ENCODE data around the gene TMEM203. TPM values are rescaled to one million over a fixed set of nuclear protein-coding genes. Genes with fewer than 3 reads are reported as not detected.

Gene TMEM203
- polyA plus RNA-seq, 1 of the 3 experiments (the other 2 are of a cell fraction), result 55.6 TPM

- Histone ChIP-seq H3K9me2 (no peaks in the 10 kb centered on the region), H3K36me3 (replicated peaks in 1 of 2; ENCODE audit: control insufficient read depth in 1 of 2, insufficient read depth in 2 of 2, low read length in 1 of 2) (peaks cover 0 to 14% of the 10 kb centered on the region in 2 experiments), H2AFZ (ENCODE audit: low read depth) (no peak overlapping the region), H3K4me1 (ENCODE audit: control insufficient read depth in 1 of 2, insufficient read depth in 2 of 2, low read depth in 1 of 2, low read length in 1 of 2) (peaks cover 3 to 7% of the 10 kb centered on the region in 2 experiments), H3K4me2 (no peak overlapping the region), H3K9me3 (no peaks in the 10 kb centered on the region), H3F3A (replicated peaks; ENCODE audit: insufficient read depth) (no peaks in the 10 kb centered on the region), H3K9ac (no peak overlapping the region), H4K20me1 (ENCODE audit: insufficient read depth) (no peaks in the 10 kb centered on the region), H3K27me3 (ENCODE audit: insufficient read depth) (no peaks in the 10 kb centered on the region), H3K79me2 (ENCODE audit: insufficient read depth) (peaks cover 17% of the 10 kb centered on the region), H3K27ac (ENCODE audit: low read depth in 2 of 2, low read length in 1 of 2) (no peak overlapping the region), H3K4me3 (ENCODE audit: low read depth in 2 of 2, low read length in 1 of 2) (no peak overlapping the region)
- DNase-seq, result no peak
- CTCF ChIA-PET, result interaction anchor here (1.2 to 3.6 kb wide), 3 partner anchors 16 to 89 kb away, joined by 3 to 13 read pairs (median 4); partner anchors contain the start of gene RNF224
- POLR2A ChIA-PET, result no interaction called here
- TF ChIP-seq EP300 (IDR thresholded peaks at IDR 0.05; ENCODE audit: borderline replicate concordance in 1 of 2, low read depth in 1 of 2, low read length in 1 of 2) (no peak), MEF2A (IDR thresholded peaks at IDR 0.05; ENCODE audit: borderline replicate concordance, low read depth) (no peak), FOXM1 (IDR thresholded peaks at IDR 0.05; ENCODE audit: low read depth) (no peak), USF1 (IDR thresholded peaks at IDR 0.05; ENCODE audit: borderline replicate concordance, low read depth) (no peak), TEAD4 (IDR thresholded peaks at IDR 0.05; ENCODE audit: borderline replicate concordance, insufficient read depth) (no peak), RAD21 (IDR thresholded peaks at IDR 0.05; ENCODE audit: low read length) (no peak), CTCF (IDR thresholded peaks at IDR 0.05) (no peak), FOSL2 (IDR thresholded peaks at IDR 0.05; ENCODE audit: borderline replicate concordance, low read depth) (no peak)
- WGBS (ENCODE audit: low lambda C conversion rate), result 92% methylated on average over 10 of the region's 13 CpGs
These were observed 6.1 kb upstream of the TMEM203 start for GRCh38 chr9:137211532-137211931.

GRCh38 chr9:137206602-137207001 lies 1.2 kb upstream of the TMEM203 start:
- H3K9me3 ChIP-seq, result no peaks in the 10 kb centered on the region
- H3K4me2 ChIP-seq, result peak overlapping the region; percentile 100
- no peak overlapping the region for H3K27ac ChIP-seq (ENCODE audit: low read depth in 2 of 2, low read length in 1 of 2)
- H3K27me3 ChIP-seq (ENCODE audit: insufficient read depth), result no peaks in the 10 kb centered on the region
- peaks cover 11 to 32% of the 10 kb centered on the region in 2 experiments for H3K4me1 ChIP-seq (ENCODE audit: control insufficient read depth in 1 of 2, insufficient read depth in 2 of 2, low read depth in 1 of 2, low read length in 1 of 2)
- H3K9ac ChIP-seq, result peak overlapping the region; percentile 99
- ChIA-PET POLR2A (interaction anchor here (1.4 kb wide), 1 partner anchor 18 kb away, joined by 3 read pairs; the partner anchor contains the start of genes ANAPC2 and SSNA1), CTCF (interaction anchor here (0.6 to 1.4 kb wide), 4 partner anchors 10 to 239 kb away, joined by 3 to 6 read pairs (median 4); partner anchors contain the start of genes ANAPC2, RNF224 and SSNA1)
- H3F3A ChIP-seq (replicated peaks; ENCODE audit: insufficient read depth), result peaks cover 9% of the 10 kb centered on the region
- H3K4me3 ChIP-seq (ENCODE audit: low read depth in 2 of 2, low read length in 1 of 2), result peak overlapping the region; percentile 87 to 100
- H3K36me3 ChIP-seq (replicated peaks in 1 of 2; ENCODE audit: control insufficient read depth in 1 of 2, insufficient read depth in 2 of 2, low read length in 1 of 2), result no peaks in the 10 kb centered on the region
- H3K79me2 ChIP-seq (ENCODE audit: insufficient read depth), result peaks cover 64% of the 10 kb centered on the region
- DNase-seq, result no peak
- H2AFZ ChIP-seq (ENCODE audit: low read depth), result no peak overlapping the region
- no peaks in the 10 kb centered on the region for H4K20me1 ChIP-seq (ENCODE audit: insufficient read depth)
- WGBS (ENCODE audit: low lambda C conversion rate), result 62% methylated on average over 7 of the region's 7 CpGs
- no peaks in the 10 kb centered on the region for H3K9me2 ChIP-seq
- TF ChIP-seq CTCF (IDR thresholded peaks at IDR 0.05), result no peak
- no peak for TF ChIP-seq USF2 (IDR thresholded peaks at IDR 0.05; ENCODE audit: borderline replicate concordance, low read depth, low read length)
- no peak for TF ChIP-seq FOSL2 (IDR thresholded peaks at IDR 0.05; ENCODE audit: borderline replicate concordance, low read depth)
- no peak for TF ChIP-seq YY1 (IDR thresholded peaks at IDR 0.05; ENCODE audit: low read depth)
- TF ChIP-seq RXRA (IDR thresholded peaks at IDR 0.05; ENCODE audit: borderline replicate concordance, low read depth), result no peak
- TF ChIP-seq USF1 (IDR thresholded peaks at IDR 0.05; ENCODE audit: borderline replicate concordance, low read depth), result no peak
- no peak for TF ChIP-seq FOXM1 (IDR thresholded peaks at IDR 0.05; ENCODE audit: low read depth)
- no peak for TF ChIP-seq ELF1 (IDR thresholded peaks at IDR 0.05)
- no peak for TF ChIP-seq RFX5 (IDR thresholded peaks at IDR 0.05; ENCODE audit: low read length)
- no peak for TF ChIP-seq NFIC (IDR thresholded peaks at IDR 0.05; ENCODE audit: borderline replicate concordance)
- TF ChIP-seq SMC3 (IDR thresholded peaks at IDR 0.05; ENCODE audit: low read depth, low read length), result no peak
- TF ChIP-seq ZBTB33 (IDR thresholded peaks at IDR 0.05; ENCODE audit: borderline replicate concordance, low read depth), result no peak
